Eye (tissue), 1 donor: ENCODE data around the gene TRAF2.

Experiments used
- DNase-seq: peaks from one replicate; pipeline ENCODE4 v3.0.0-alpha.2; 2015

TRAF2 gene

GRCh38 chr9:136886610-136887597 is 588 bp downstream of the TRAF2 start:
- peak; percentile 63 for DNase-seq

DNA sequence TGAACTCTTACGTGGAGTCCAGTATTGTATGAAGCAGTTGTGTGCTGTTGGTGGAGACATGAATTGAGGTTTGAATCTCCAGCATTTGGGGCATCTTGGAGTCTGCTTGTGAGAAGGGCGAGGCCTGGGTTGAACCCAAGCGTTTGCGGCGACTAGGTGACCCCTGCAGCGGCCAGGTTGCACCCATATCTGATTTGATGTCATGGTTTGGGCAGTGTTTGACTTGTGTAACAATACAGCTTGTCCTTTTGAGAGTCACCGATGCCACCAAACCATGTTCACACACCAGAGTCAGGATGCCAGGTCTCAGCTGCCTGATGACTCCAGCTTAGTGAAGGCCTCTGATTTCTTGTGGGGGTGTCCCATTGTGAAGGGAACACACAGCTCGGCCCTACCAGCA is 2.1 kb downstream of the TRAF2 start:
- no peak for DNase-seq

GRCh38 chr9:136889858-136890257 is 3.5 kb downstream of the TRAF2 start:
- DNase-seq: no peak

DNA sequence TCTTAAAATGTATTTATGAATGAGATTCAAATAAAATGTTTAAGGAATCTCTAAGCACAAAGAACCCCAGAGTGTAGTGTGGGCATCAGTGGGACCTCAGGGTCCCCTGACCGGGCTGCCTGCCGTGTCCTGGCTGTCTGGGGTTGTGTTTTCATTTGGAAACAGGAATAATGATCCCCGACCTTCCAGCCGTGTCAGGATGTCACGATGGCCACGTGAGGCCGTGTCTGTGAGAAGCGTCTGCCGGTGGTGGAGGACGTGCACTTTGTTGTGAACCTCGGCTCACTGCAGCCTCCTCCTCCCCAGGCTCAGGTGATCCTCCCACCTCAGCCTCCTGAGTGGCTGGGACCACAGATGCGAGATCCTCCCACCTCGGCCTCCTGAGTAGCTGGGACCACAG is 4.3 kb downstream of the TRAF2 start:
- no peak for DNase-seq

DNA sequence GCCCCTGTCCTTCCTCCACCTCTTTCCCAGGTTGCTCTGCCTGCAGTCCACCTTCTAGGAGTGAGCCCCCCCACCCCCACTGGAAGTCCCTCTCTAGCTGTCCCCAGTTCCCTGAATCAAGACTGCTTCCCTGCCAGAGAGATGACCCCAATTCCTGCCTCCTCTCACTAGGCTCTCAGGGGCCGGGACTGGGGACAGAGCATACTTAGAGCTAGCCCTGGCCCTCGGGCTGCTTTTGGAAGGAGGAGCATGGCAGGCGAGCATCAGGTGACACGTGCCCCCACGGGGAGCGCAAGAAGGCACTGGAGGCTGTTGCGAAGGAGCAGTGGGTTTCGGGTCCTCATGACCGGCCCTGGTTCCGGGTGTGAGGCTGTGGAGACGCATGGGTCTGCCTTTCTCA is 9.7 kb downstream of the TRAF2 start:
- DNase-seq: no peak

DNA sequence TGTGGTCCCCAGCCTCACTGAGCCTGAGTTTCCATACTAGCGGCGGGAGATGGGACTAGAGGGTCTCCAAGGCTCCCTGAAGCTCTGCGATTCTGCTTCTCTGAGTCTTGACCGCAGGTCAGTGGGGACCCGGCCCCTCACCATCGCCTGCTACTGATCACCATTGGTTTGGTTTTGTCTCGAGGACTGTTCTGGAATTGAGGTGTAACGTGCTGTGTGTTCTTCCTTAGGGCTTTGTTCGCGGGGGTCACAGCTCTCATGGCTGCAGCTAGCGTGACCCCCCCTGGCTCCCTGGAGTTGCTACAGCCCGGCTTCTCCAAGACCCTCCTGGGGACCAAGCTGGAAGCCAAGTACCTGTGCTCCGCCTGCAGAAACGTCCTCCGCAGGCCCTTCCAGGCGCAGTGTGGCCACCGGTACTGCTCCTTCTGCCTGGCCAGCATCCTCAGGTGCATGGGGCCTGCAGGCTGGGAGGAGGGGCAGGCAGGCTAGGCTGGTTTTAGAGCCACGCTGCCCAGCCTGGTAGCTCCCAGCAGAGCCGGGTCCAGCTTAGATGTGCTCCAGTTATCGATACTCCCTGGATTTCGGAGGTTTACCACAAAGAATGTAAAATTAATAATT is 12.3 kb downstream of the TRAF2 start:
- no peak for DNase-seq

DNA sequence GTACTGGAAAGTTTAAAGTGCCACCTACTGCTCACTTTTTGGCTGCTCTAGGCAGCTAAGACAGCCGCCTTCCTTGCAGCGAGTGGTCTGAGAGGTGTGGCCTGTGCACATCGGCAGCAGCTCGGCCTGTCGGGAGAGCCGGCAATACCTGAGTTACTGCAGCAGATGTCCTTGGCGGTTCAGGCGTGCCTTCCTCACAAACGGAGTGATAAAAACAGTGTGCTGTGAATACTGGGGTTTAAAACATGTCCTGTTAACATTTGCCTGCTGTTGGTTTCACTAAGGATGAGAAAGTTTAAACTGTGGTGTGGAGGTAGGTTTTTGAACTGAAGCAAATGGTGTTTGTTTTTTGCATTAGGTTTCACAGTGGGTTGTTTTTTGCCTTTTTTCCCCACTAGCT is 12.9 kb downstream of the TRAF2 start:
- no peak for DNase-seq

DNA sequence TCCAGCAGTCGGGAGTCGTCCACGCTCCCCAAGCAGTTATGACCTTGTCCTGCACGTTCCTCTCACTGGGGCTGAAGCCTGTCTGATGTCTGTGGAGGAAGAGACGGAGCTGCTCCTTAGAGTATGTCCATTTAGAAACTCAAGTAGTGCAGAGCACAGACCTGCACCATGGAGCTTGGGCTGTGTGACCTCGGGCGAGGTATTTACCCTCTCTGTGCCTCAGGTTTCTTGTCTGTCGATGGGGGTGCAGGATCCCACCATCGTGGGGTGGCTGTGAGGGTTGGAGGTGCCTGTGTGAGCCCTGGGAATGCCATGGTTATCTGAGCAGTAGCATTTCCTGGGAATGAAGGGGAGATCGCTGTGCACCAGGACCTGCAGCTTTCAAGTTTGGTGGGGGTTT is 14.2 kb downstream of the TRAF2 start:
- no peak for DNase-seq

- DNase-seq: no peak
Measured at GRCh38 chr9:136900988-136901515, 14.7 kb downstream of the TRAF2 start.

- no peak for DNase-seq
Measured at GRCh38 chr9:136901516-136902258, 15.4 kb downstream of the TRAF2 start.

DNA sequence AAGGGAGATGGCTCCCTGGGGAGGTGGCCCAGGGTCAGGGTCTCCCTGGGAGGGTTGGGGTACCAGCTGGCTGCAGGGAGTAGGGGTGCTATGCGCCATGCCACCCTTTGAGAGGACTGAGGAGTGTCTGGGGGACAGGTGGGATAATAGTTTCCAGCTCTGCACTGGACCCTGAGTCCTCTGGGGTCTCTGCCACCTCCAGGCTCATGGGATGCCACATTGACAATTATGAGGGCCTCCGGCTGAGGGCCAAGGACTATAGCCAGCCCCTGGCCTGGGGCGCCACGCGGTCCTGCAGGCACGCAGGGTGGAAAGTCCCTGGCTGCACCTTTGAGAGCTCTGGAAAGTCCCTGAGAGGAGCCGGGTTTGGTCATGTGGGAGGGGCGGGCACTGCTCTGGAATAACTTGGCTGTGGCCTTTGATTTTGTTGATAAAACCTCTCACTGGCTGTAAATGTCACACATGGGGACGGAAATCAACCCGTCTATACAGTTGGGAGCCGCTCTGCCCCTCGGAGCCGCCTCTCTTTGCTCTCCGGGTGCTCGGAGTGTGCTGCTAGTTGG is 16.0 kb downstream of the TRAF2 start:
- no peak for DNase-seq

GRCh38 chr9:136903041-136903554 is 16.8 kb downstream of the TRAF2 start:
- DNase-seq: peak; percentile 9

- DNase-seq: no peak
Measured at GRCh38 chr9:136906266-136906665, 19.9 kb downstream of the TRAF2 start.

- DNase-seq: no peak
Measured at GRCh38 chr9:136907011-136907914, 20.9 kb downstream of the TRAF2 start.

- no peak for DNase-seq
Measured at GRCh38 chr9:136910197-136910900, 24.0 kb downstream of the TRAF2 start.

DNA sequence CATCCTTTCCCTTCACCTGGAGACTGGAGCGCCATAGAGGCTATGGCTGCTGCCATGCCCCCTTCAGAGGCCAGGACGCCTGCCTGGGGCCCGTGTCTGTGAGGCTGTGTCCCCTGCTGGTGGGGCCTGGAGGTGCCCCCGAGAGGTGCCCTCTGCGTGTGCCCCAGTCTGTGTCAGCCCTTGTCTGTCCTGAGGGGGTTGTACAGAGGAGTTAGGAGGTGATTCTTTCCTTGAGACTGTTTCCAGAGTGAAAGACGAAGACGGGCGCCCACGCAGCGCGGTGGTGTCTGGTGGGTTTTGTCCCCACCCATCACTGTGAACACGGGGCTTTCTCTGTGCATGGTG is 24.6 kb downstream of the TRAF2 start:
- DNase-seq: no peak

GRCh38 chr9:136913701-136914438 is 27.6 kb downstream of the TRAF2 start:
- no peak for DNase-seq

DNA sequence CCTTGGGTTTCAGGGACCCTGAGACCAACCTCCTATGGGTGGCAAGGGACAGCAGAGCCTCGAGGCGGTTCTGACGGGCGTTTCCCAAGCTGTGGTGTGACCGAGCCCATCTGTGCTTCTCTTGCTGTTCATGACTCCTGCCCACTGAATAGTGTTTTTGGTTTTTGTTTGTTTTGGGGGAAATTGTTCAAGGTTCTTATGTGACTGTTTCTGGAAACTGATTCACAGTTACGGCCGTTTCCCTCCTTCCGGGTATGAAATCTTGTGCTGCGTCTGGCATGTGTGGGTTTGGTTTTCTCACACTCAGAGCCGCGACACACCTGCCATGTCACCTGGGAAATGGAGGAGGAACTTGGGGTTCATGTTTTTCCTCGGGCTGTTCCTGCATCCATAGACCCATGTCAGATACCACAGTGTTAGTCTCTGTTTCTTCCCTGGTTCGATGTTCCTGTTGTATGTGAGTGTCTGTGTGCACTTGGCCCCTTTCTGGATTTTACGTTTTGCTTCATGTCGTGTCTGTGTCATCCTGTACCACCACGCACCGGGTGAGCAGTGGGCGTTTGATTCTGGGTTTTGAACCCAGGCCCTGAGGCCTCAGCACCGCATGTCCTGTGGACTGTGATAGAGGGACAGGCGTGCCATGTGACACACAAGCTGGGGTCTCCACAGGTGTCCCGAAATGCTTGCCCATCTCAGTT is 29.5 kb downstream of the TRAF2 start:
- DNase-seq: no peak

DNA sequence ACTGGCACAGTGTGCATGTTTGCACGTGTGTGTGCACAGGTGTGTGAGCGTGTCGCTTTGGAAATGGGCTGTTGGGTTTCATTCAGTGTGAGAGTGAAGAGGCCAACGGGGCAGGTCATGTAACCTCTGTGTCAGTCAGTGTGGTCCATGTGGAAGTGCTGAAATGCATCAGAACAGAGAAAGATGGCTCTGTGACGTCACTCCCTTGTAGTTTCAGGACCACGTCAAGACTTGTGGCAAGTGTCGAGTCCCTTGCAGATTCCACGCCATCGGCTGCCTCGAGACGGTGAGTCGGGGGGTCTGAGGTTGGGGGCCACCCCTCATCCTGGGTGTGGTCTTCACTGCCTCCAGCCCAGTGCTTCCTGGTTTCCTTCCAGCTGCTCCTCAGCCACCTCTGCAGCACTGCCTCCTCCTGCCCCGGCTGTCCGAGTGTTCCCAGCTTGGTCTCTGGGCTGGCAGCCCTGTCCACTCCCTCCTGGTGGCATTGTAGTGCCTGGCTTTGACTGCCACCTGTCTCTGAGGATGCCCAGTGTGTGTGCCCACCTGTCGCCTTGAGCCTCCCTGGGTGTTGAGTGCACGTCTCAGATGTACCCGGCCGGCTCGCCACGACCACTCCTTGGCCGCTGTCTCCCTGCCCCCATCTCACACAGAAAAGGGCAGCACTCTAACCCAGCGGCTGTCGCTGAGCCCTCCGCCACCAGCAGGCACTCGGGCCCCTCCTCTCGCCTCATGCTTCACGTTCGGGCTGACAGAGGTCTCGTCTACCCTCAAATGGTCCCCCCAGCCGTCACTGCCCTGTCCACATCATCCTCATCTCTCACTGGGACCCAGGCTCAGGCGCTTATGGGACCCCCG is 30.2 kb downstream of the TRAF2 start:
- DNase-seq: no peak
